Activated T-helper 9 cell treated with anti-CD3 and anti-CD28 coated beads, Interleukin-2, amount 50 U/mL, for 16 hours (primary cell): Measurements from ENCODE around the gene QARS1.

Source experiments
- DNase-seq: peaks from one replicate; pipeline ENCODE4 v3.0.0-alpha.2; 2020; ENCODE audit warnings: low read depth

The QARS1 gene

DNA sequence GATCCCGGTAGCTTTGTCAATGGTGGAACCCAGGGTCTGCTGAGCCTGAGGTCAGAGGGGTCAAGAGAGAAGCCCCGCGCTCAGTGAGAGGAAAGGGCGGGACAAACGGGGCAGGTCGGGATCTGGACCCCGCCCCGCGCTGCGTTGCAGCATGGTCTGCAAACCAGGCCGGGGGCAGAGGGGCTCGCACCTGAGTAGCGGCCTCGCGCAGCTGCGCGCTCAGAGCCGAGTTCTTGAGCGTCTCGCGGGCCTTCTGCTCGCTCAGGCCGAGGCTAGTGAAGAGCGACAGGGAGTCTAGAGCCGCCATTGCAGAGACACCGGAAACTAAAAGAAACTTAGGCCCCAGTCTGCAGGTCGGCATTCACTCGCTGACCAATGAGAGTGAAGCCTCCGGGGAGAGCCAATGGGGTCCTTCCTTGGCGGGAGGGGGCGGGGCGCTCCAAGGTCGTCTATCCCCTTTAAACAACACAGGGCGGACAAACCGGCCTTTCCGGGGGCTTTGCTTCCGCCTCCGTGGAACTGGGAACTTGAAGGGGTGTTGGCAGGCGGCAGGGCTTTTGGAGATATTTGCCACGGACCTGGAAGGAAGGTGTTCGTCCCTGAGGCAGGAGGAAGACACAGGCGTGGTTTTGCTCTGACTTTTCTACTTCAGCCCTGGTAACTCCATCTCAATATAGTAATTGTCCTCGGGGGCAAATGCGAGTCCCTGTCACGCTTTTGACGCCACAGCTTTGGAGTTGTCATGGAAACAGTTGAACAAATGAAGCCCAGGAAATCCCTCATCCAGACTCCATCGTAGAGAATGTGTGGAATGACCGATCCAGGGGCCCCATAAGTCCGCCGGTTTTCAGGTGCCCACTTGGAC, at the start of gene QARS1:
TSS of gene QARS1 (minus strand) at position 331 of the 865 bp plus-strand sequence. CDS start at position 307, 24 bp downstream.
- peak; percentile 85 for DNase-seq

DNA sequence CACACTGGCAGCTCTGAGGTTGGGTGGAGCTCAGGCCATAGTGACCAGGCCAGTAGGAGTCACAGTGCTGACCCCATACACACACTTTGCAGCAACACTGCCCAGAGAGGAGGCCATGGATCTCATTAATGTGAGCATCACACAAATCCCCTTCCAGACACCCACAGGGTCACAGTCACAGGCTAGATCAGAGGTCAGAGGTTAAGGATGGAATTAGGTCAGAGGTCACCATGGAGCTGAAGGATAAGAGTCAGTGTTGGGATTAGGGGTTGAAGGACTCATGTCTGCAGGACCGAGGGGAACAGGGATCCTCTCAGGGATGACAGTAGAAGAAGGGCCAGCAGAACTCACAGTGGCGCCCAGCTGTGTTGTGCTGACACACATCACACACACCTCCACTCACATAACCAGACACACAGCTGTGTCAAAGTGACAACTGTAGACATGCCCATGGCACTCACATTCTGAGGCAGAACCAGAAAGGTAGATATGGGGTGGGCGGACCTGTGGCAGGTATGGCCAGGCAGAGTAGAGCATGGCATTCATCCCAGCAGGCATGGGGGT, 48.9 kb upstream of the QARS1 start:
- DNase-seq = no peak

DNA sequence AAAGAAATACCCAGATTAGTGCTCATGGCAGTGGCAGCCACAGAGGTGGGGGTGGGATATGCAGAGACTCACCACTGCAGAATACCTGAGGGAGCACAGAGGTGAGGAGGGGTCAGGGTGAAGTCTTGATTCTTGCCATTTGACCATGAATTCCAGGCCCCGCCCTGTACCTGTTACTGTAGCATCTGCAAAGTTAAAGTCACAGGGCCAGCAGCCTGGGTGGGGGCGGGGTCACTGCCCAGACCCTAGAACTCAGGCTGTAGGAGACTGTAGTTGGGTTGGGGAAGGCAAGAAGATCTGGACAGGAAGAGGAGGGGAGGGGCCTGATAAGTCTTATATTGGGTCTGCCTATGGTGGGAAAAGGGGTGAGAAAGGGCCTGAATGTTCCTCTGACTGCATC, 47.1 kb upstream of the QARS1 start:
- DNase-seq = no peak

DNA sequence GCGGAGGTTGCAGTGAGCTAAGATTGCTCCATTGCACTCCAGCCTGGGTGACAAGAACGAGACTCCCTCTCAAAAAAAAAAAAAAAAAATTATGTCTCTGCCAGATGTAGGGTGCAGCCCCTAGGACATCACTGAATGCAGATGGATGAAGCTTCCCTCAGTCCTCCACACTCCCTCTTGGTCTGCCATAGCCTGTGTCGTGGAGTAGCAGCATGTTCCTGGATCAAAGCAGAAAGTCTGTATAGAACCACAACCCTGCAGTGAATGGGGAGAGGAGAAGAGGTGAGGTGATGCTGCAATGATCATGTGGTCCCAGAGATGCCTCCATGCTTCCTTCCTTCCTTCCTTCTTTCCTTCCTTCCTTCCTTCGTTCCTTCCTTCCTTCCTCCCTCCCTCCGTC, 43.6 kb upstream of the QARS1 start:
- DNase-seq = no peak

DNA sequence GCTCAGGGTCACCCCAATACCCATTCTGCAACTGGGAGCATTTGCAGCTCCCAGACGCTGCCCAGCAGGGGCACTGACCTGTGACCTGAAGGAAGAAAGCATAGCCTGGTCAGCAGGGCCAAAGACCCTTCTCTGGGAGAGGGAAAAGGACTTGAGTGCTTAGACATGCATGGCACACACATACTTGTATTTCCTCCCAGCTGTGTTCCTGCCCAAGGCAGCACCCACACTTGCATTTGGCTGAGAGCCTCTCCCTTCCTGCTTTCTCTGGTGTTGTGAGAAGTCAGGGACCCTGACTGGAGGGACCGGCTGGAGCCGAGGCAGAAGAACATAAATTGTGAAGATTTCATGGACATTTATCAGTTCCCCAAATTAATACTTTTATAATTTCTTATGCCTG, 35.5 kb upstream of the QARS1 start:
- no peak for DNase-seq

DNA sequence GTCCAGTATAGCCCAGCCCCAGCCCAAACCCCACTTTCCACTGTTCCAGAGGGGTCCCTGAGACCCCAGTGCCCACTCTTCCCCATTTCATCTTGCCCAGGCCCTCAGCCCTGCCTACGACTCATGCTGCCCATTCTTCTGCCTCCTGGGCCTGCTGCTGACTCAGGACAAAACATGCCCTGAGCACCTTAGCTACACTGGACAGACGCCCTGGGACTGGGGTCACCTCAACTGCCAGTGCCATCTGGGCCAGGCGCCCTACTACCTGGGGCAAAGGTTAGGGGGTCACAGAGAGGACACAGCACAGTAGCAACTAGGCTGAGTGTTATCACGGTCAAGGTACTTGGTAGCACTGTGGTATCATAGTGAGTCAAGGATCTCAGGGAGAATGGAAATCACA, 30.9 kb upstream of the QARS1 start:
- DNase-seq = no peak

DNA sequence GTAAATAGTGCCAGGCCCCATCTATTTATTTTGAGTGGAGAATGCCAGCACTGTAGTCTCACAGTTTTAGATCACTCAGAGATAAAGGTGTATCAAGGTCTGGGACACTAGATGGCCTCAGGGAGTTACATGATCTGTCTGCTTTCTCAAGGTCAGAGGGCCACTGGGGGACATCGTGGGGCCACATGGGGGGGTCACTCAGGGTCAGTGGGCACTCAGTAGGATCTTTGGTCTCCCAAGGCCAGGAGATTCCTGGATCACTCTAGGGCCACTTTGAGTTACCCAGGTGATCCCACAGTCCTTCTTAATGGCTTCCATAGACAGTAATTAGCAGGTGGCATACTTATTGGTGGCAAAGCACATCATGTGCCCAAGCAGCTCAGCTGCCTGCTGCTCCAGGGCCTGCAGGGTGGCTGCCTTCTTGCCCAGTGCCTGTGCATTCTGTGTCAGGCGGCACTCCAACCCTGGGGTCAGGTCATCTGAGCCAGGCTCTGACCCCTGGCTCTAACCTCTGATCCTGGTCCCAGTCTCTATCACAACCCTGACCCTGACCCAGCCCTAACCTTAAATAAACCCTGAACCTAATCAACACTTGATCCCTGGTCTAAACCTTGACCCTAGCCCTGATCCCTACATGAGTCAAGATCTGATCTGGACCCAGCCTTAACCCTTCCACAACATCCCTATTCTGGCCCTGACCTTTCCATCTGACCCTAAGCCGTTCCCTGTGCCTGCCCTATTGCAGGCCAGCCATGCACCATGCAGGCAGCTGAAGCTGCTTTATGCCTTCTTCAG, 30.1 kb upstream of the QARS1 start:
- DNase-seq = no peak

DNA sequence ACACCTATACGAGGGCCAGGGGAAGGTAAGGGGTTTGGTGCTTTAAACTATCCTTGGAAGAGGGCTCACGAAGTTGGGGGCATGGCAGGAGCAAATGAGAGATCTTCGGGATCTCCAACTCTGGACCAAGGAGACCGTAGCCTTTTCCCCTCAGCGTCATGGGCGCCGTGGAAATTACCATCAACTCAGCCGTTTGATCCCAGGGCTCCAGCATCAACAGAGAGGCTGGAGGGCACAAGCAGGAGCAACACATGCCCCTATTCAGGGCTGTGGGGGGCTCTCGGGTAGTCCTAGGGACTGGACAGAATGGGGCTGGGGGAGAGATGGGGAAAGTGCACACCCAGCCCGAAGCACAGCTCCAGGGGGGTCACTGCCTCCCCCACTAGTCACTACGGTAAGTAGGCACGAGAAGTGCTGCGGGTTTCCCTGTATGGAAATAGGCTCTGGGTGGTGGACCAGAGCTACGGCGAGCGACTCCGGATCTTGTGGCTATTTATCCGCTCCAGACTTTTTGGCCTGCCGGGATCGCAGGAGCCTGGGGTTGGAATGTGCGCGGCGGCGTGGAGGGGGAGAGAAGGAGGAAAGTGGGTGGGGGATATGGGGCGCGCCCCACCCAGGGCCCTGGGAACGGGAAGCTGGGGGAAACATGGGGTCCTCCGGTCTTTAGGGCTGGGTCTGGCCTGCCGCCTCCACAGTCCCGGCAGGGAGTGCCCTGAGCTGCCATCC, 28.8 kb upstream of the QARS1 start:
- no peak for DNase-seq

DNA sequence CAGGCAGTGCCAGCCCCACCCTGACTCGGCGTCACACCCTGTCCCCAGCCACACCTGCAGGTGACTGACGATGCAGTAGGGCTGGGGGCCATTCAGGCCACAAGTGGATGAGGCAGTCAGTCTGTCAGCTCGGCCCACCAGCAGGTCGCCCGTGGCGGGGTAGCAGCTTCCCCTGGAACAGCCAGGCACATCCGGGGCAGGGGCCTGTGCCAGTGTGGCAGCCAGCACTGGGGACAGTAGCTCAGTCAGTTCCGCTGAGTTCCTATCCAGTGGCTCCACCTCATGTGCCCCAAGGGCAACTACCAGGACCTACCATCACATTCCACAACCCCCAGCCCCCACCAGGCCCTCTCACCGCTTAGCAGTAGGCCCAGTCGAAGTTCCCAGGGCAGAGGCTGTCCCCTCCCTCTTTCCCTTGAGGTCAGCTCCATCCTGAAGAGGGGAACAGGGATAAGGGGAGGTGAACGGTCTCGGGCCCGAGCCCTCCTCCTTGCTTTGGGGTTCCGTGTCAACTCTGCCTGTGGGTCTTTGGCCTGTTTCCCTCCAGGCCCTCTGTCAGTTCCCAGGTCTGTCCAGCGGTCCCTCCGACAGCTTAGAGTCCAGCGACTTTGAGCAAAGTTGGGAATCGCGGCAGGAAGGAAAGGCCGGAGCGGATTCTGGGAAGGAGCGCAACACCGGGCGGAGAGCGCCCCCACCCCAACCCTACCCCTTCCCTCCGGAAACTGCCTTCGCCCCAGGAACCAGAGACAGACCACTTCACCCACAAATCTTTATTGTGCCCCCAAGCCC, 28.1 kb upstream of the QARS1 start, which contains the start of gene LAMB2:
TSS of gene LAMB2 (minus strand) at position 614 of the 789 bp plus-strand sequence. CDS start at position 431, 183 bp downstream.
- DNase-seq = no peak

DNA sequence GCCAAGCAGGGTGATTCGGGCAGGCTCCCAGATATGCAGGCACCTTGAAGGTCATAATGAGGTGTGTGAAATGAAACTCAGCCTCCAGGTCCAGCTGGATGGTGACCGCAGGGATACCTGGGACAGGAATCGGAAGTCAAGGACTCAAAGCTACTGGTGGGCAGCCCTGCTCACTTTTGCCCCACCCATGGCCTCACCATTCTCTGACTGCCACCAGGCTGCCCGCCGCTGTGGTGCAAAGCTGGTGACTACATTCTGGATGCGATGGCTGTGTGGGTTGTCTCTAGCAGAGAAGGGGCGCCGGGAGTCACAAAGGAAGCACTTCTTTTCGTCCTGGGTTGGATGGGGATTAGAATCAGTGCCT, 27.5 kb upstream of the QARS1 start:
- DNase-seq = no peak

DNA sequence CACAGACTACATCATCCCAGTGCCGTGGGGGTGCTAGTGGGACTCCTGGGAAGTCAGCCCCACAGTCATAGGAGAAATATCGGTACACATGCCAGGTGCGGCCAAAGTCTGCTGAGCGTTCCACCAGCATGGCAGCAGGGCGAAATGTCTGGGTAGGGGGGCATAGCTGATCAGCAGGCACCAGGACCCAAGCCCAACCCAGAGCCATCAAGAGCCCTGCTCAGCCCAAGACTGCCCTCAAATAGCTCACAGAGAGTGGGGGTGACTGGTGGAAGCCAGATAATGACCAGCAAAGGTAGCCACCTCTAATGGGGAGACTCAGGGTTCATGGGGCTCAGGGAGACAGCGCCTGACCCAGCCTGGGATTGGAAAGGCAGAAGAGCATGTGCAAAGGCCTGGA, 27.0 kb upstream of the QARS1 start:
- DNase-seq = no peak

DNA sequence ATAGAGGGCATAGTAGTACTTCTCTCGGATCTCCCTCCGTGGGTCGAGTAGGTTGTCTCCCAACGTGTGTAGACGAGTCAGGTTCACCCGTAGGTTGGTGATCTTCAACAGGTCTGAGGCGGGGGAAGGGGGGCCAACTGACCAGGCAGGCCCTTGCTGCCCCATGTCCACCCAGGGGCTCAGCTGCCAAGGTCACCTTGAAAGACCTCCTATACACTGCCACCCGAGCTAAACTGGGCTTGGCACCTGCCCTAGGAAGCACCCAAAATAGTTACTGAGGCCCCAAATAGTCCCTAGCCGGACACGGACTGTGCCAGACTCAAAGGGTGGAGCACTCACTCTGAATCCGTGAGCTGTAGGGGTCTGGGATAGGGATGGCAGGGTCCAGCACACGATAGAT, 26.5 kb upstream of the QARS1 start:
- no peak for DNase-seq

DNA sequence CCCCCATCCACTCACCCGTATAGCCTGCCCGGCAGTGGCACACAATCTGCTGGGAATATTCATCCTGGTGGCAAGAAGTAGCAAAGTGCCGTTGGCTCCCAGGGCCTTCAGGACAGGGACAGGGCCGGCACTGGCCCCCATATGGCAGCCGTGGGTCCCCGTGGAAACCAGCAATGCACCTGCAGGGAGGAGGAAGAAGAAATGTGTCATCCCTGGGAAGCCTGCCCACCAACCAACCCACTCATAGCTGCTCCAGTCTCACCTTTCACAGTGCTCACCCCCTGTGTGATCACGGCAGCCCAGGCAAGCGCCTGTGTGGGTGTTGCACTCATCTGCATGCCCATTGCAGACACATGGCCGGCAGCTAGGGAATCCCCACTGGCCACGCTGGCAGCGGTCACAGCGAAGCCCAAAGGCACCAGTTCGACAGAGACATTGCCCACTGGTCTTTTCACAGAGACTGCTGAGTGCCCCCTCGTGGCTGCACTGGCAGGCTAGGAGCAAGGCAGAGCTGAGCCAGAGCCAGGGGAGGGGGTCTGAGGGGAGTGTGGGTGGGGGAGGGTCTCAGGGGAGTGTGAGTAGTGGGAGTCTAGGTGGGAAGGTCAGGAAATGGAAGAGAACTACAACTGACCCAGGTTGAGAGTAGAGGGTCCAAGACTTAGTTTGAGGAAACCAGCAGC, 20.6 kb upstream of the QARS1 start:
- no peak for DNase-seq

DNA sequence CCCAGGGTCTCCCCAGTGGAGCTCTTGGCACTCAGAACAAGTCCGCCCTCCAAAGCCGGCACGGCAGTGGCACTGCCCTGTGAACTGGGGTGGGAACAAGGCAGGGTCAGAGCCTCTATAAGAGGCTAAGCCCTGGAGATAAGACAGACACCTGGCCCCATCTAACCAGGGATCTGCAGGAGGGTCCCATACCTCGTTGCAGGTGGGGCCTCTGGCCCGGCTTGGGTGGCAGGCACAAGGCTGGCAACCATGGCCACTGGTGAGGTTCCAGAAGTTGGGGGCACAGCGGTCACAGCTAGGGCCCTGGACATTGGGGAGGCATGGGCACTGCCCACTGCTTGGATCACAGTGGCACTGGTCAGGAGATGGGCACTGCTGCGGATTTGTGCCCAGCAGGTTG, 19.6 kb upstream of the QARS1 start:
- no peak for DNase-seq

DNA sequence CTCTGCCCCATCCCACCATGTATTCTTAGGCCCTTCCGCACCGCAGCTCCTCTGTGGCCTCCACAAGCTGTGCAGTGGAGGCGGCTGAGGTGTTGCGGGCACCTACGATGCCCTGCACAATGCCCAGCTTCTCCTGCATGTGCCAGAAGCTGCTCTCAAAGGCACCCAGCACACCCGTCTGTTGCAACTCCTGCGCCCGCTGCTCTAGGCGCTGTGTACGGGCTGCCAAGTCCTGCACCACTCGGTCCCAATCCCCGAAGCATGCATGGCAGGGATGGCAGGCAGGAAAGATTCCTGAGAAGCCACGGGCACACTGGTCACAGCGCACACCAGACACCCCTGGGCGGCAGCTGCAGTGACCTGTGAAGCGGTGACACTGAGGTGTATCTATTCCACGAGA, 19.1 kb upstream of the QARS1 start:
- no peak for DNase-seq

DNA sequence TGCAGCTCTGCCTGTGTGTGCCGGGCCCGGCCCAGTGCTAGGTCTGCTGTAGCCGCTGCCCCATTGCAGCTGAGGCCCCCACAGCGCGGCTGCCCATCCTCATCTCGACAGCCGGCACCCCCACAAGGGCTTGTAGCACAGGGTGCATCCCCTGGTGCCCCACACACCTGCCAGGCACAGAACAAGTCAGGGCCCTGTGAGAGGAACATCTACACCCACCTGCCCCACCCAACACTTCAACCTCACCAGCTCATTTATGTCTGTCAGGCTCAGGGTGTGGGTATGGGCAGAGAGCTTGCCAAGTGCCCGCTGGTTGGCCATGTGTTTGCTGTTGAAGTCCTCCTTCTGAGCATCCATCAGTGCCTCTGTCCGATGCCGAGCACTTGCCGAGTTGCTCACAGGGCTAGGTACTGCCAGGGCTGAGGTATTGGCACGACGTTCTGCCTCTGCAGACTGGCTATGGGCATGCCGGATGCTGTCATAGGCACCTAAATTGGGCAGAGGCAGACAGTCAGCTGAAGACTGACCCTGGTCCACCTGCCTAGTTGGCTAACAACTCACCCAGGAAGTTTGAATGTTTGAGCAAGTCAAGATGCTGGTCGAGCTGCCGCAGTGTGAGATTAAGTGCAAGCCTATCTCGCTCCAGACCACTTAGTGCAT, 18.5 kb upstream of the QARS1 start:
- DNase-seq = no peak

DNA sequence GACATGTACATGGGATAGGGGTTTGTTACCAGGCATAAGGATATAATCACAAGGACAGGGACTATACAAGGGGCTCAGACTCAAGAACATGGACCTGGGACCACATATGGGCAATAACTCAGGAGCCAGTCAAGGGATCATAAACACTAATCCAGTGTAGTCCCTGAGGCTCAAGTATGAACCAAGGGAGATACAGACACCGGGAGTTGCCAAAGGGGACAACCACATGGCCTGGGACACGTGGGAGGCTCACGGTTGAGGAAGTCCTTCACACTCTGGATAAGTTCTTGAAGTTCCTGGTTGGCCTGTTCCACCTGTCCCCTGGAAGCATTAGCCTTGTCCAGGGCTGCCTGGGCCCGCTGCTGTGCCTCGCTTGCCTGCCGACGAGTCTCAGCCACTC, 17.9 kb upstream of the QARS1 start:
- DNase-seq = no peak

DNA sequence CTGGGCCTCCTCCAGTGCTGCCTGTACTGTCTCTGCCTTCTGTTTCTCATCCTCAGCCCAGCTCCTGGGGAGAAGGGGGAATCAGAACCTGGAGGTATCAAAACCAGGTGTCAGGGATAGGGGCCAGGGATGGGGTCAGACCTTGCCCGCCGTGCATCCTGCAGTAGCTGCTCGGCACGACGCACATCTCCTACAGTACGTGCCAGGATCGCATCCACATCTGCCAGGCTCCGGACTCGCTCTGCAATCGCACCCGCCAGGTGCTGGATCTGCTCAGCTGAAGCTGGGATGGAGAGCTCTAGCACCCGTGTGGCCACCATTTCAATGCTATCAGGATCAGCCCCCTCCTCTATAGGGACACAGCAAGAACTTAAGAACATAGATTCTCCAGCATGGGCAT, 17.5 kb upstream of the QARS1 start:
- no peak for DNase-seq

DNA sequence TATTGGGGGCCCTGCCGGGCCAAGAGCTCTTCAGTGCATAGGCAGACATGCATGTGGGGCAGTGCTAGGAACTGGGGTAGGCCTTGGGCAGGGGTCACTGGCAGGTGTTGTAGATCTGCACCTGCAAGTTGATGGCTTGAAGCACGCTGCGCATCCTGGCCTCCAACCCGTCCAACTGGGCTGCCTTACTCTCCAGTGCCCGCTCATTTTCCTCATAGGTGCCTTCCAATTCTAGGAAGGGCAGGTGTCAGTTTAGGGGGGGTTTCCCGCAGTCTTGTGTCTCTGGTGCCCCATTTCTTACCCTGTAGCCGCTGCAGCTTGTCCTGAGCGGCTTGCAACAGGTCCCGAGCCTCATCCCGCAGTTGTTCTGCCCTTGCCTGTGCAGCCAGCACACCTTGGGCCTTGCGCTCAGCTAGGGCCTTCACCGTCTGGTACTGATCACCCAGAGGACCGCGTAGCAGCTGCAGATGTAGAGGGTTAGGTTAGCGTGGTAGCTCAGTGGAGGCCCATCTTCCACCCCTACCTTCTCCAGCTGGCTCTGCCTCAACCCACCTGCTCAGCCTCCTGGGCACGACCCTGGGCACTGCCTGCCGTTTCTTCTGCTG, 16.7 kb upstream of the QARS1 start:
- no peak for DNase-seq
